Fibroblast of lung (primary cell): ENCODE data around the gene LGR4.

Source experiments
- CTCF ChIP-seq, 2 donors: IDR thresholded peaks in 1 of 2; conservative IDR thresholded peaks in 1 of 2; 1 replicate in 1 of 2; 2 replicates in 1 of 2; pipeline ENCODE4 v1.5.1; 2011 to 2012; ENCODE audit warnings: low read length in 2 of 2, control low read depth in 1 of 2, inconsistent platforms in 1 of 2, low read depth in 1 of 2, mild to moderate bottlenecking in 1 of 2
- EZH2 ChIP-seq: IDR thresholded peaks from 2 replicates; pipeline ENCODE4 v1.5.1; 2012; ENCODE audit warnings: low read length, control low read depth, mild to moderate bottlenecking; ENCODE audit errors: missing control alignments

- TF ChIP-seq CTCF (conservative IDR thresholded peaks at IDR 0.05 in 1 of 2, IDR thresholded peaks at IDR 0.05 in 1 of 2; ENCODE audit: low read depth in 1 of 2, low read length in 2 of 2) (no peak), EZH2 (no peak)
Observed at GRCh38 chr11:27352781-27353180, 119.8 kb downstream of the LGR4 start.
